Keratinocyte (primary cell): Measurements from ENCODE around the gene PABPN1. TPM values are rescaled to one million over a fixed set of nuclear protein-coding genes. Genes with fewer than 3 reads are reported as not detected.

Source experiments
- DNase-seq: peaks from one replicate; pipeline ENCODE4 v3.0.0-alpha.2; 2011; ENCODE audit warnings: low read depth, missing footprints, low spot score
- FAIRE-seq: peaks from 2 replicates; lab custom pipeline; 2011; peaks lifted over from hg19 to GRCh38; lab: Jason Lieb, UNC
- H2AFZ ChIP-seq: 2 replicates; pipeline ENCODE4 v1.6.0; 2012; ENCODE audit warnings: low read length, control low read depth, inconsistent platforms; ENCODE audit not compliant: control insufficient read depth
- H3K27ac ChIP-seq: 2 replicates; pipeline ENCODE4 v1.5.1; 2011; ENCODE audit warnings: low read length; ENCODE audit not compliant: control insufficient read depth, insufficient read depth
- H3K27me3 ChIP-seq: 3 replicates; pipeline ENCODE4 v1.6.0; 2011; ENCODE audit warnings: low read length; ENCODE audit not compliant: control insufficient read depth, insufficient read depth; ENCODE audit errors: extremely low read depth
- H3K36me3 ChIP-seq, 2 experiments: 2 replicates in 1 of 2; 3 replicates in 1 of 2; pipeline ENCODE4 v1.5.1; 2011; ENCODE audit warnings: low read length in 2 of 2, mild to moderate bottlenecking in 1 of 2; ENCODE audit not compliant: control insufficient read depth in 2 of 2, insufficient read depth in 2 of 2; ENCODE audit errors: extremely low read depth in 1 of 2
- H3K4me1 ChIP-seq: 3 replicates; pipeline ENCODE4 v1.5.1; 2011; ENCODE audit warnings: low read length; ENCODE audit not compliant: control insufficient read depth, insufficient read depth; ENCODE audit errors: extremely low read depth
- H3K4me2 ChIP-seq: 3 replicates; pipeline ENCODE4 v1.6.0; 2011; ENCODE audit warnings: low read depth, low read length; ENCODE audit not compliant: control insufficient read depth, insufficient read depth; ENCODE audit errors: extremely low read depth
- H3K4me3 ChIP-seq, 3 experiments: fragments of 200-600 bp in 1 of 3; sonication (generic) in 1 of 3; 2 replicates in 2 of 3; 3 replicates in 1 of 3; pipeline ENCODE4 v1.5.1; 2011 to 2016; ENCODE audit warnings: low read length in 3 of 3, mild to moderate bottlenecking in 3 of 3, control low read depth in 2 of 3, inconsistent platforms in 1 of 3, low read depth in 1 of 3, mixed read lengths in 1 of 3, mixed run types in 1 of 3, moderate library complexity in 1 of 3; ENCODE audit not compliant: control insufficient read depth in 2 of 3, insufficient read depth in 2 of 3; ENCODE audit errors: extremely low read depth in 1 of 3
- H3K79me2 ChIP-seq: 2 replicates; pipeline ENCODE4 v1.6.0; 2012; ENCODE audit warnings: low read length; ENCODE audit not compliant: control insufficient read depth, insufficient read depth
- H3K9ac ChIP-seq: 3 replicates; pipeline ENCODE4 v1.6.0; 2011; ENCODE audit warnings: low read length; ENCODE audit not compliant: control insufficient read depth, insufficient read depth; ENCODE audit errors: extremely low read depth
- H3K9me1 ChIP-seq: 3 replicates; pipeline ENCODE4 v1.6.0; 2011; ENCODE audit warnings: low read length; ENCODE audit not compliant: control insufficient read depth, insufficient read depth; ENCODE audit errors: extremely low read depth
- H3K9me3 ChIP-seq: 2 replicates; pipeline ENCODE4 v1.5.1; 2012; ENCODE audit warnings: low read depth, low read length; ENCODE audit not compliant: control insufficient read depth
- H4K20me1 ChIP-seq: 3 replicates; pipeline ENCODE4 v1.6.0; 2011; ENCODE audit warnings: low read length; ENCODE audit not compliant: control insufficient read depth, insufficient read depth; ENCODE audit errors: extremely low read depth
- CTCF ChIP-seq, 3 experiments: IDR thresholded peaks in 1 of 3; conservative IDR thresholded peaks in 1 of 3; optimal IDR thresholded peaks in 1 of 3; 2 replicates in 2 of 3; 3 replicates in 1 of 3; pipeline versions ENCODE3 to v1.5.1; 2011; ENCODE audit warnings: low read length in 3 of 3, mild to moderate bottlenecking in 3 of 3, moderate library complexity in 2 of 3, control low read depth in 1 of 3, inconsistent platforms in 1 of 3; ENCODE audit not compliant: insufficient read depth in 2 of 3; ENCODE audit errors: extremely low read depth in 1 of 3
- EZH2 ChIP-seq: IDR thresholded peaks from one replicate; pipeline ENCODE4 v1.6.1; 2012; ENCODE audit warnings: inconsistent platforms, mild to moderate bottlenecking, low read length, moderate library complexity
- dilution Hi-C: fragments of 300-500 bp; cut with MboI; formaldehyde crosslinking; loops from one replicate; pipeline ENCODE4 v1.7.0; 2020; ENCODE audit warnings: low sequenced_read_pairs; ENCODE audit not compliant: extremely low pct_ligation_motif_present
- polyA plus RNA-seq, 5 experiments: library from polyadenylated mRNA; depleted of rRNA in 3 of 5; stranded (reverse) in 3 of 5; stranded (forward) in 1 of 5; unstranded in 1 of 5; fragments of >200 nt; gene quantifications; 1 replicate in 1 of 5; 2 replicates in 3 of 5; 3 replicates in 1 of 5; pipeline versions ENCODE4 v1.2.1 to v1.2.3, GENCODE V29; 2011 to 2012; ENCODE audit warnings: missing spikeins in 2 of 5, low read depth in 1 of 5, low replicate concordance in 1 of 5

PABPN1 gene
- polyA plus RNA-seq, 1 donor (not counting 4 experiments of a cell fraction or from before 2014, with no cell fraction given) = 185 TPM

GRCh38 chr14:23348297-23348655 lies 27.0 kb downstream of the PABPN1 start:
- FAIRE-seq (no peak), DNase-seq (no peak)
- Histone ChIP-seq H3K27ac (no peak overlapping the region), H3K4me2 (no peak overlapping the region), H3K4me1 (peaks cover 3% of the 10 kb centered on the region), H3K9ac (no peak overlapping the region), H2AFZ (no peak overlapping the region), H3K27me3 (peaks cover 18% of the 10 kb centered on the region), H3K36me3 (no peaks in the 10 kb centered on the region), H3K9me1 (no peaks in the 10 kb centered on the region), H3K4me3 (no peak overlapping the region), H4K20me1 (no peaks in the 10 kb centered on the region), H3K9me3 (no peaks in the 10 kb centered on the region), H3K79me2 (no peaks in the 10 kb centered on the region)
- TF ChIP-seq EZH2 (no peak), CTCF (optimal IDR thresholded peaks at IDR 0.05 in 1 of 3, IDR thresholded peaks at IDR 0.05 in 1 of 3, conservative IDR thresholded peaks at IDR 0.05 in 1 of 3; ENCODE audit: extremely low read depth in 1 of 3, insufficient read depth in 2 of 3, low read length in 3 of 3) (no peak)
- dilution Hi-C loops = no loop called here

- no peaks in the 10 kb centered on the region for H3K9me3 ChIP-seq
- H3K27ac ChIP-seq = no peak overlapping the region
- no peak overlapping the region for H3K4me2 ChIP-seq
- H3K27me3 ChIP-seq = peaks cover 22% of the 10 kb centered on the region
- H3K9me1 ChIP-seq = no peaks in the 10 kb centered on the region
- FAIRE-seq = no peak
- no peak overlapping the region for H2AFZ ChIP-seq
- H3K79me2 ChIP-seq = no peaks in the 10 kb centered on the region
- DNase-seq = no peak
- H3K4me3 ChIP-seq = no peak overlapping the region
- H3K36me3 ChIP-seq = no peaks in the 10 kb centered on the region
- H3K4me1 ChIP-seq = peaks cover 3% of the 10 kb centered on the region
- no peak for TF ChIP-seq CTCF (optimal IDR thresholded peaks at IDR 0.05 in 1 of 3, IDR thresholded peaks at IDR 0.05 in 1 of 3, conservative IDR thresholded peaks at IDR 0.05 in 1 of 3; ENCODE audit: extremely low read depth in 1 of 3, insufficient read depth in 2 of 3, low read length in 3 of 3)
- TF ChIP-seq EZH2 = no peak
- H3K9ac ChIP-seq = no peak overlapping the region
- H4K20me1 ChIP-seq = no peaks in the 10 kb centered on the region
- dilution Hi-C loops = no loop called here
Measured at GRCh38 chr14:23349156-23349845, 28.0 kb downstream of the PABPN1 start.
